CD4-positive, alpha-beta T cell (primary cell): ENCODE data around the gene DUSP19. TPM values are rescaled to one million over a fixed set of nuclear protein-coding genes. Genes with fewer than 3 reads are reported as not detected.
A peak's percentile ranks its signal among the peaks of the same experiment; 100 is the strongest.

Experiments
- ATAC-seq: fragments of 200-7000 bp; cut with Tn5 transposase; one replicate; pipeline ENCODE4 v1.10.0; 2022; ENCODE audit warnings: mild to moderate bottlenecking; ENCODE audit not compliant: poor library complexity
- CTCF ChIA-PET: fragments of 350-600 bp; sonication (Branson Sonifier 250); formaldehyde crosslinking; loops from one replicate; lab custom pipeline; 2021; ENCODE audit warnings: antibody characterized with exemption, inconsistent platforms; lab: Charles Lee
- POLR2A ChIA-PET: fragments of 350-600 bp; sonication (Branson Sonifier 250); formaldehyde crosslinking; loops from one replicate; lab custom pipeline; 2021; ENCODE audit warnings: antibody characterized with exemption, inconsistent platforms; lab: Charles Lee
- DNase-seq, 14 experiments: peaks; one replicate each; pipeline ENCODE4 v3.0.0-alpha.2; 2013 to 2020; ENCODE audit warnings: mixed read lengths in 2 of 14
- H3K27ac ChIP-seq, 2 donors: one replicate each; pipeline versions ENCODE4 v1.5.1 to v1.7.0; 2013; ENCODE audit warnings: low read length in 2 of 2, low read depth in 1 of 2, mild to moderate bottlenecking in 1 of 2
- H3K27me3 ChIP-seq, 2 experiments: 1 replicate in 1 of 2; 2 replicates in 1 of 2; pipeline versions ENCODE4 v1.6.1 to v1.7.0; 2013; ENCODE audit warnings: low read length in 2 of 2, control low read depth in 1 of 2, mild to moderate bottlenecking in 1 of 2, moderate library complexity in 1 of 2; ENCODE audit not compliant: insufficient read depth in 2 of 2, control insufficient read depth in 1 of 2
- H3K36me3 ChIP-seq: one replicate; pipeline ENCODE4 v1.6.1; 2013; ENCODE audit warnings: low read length, control low read depth; ENCODE audit not compliant: insufficient read depth
- H3K4me1 ChIP-seq: one replicate; pipeline ENCODE4 v1.6.1; 2013; ENCODE audit warnings: low read length, control low read depth; ENCODE audit not compliant: insufficient read depth
- H3K4me3 ChIP-seq: one replicate; pipeline ENCODE4 v1.5.1; 2013; ENCODE audit warnings: mild to moderate bottlenecking, low read length, moderate library complexity
- H3K9me3 ChIP-seq, 2 experiments: 1 replicate in 1 of 2; 2 replicates in 1 of 2; pipeline versions ENCODE4 v1.6.1 to v1.7.0; 2013; ENCODE audit warnings: low read length in 2 of 2, mild to moderate bottlenecking in 2 of 2, control low read depth in 1 of 2, moderate library complexity in 1 of 2; ENCODE audit not compliant: control insufficient read depth in 1 of 2, insufficient read depth in 1 of 2
- H3K27ac Mint-ChIP-seq: one replicate; pipeline ENCODE4 v1.8.0; 2020; ENCODE audit warnings: mixed read lengths
- H3K27me3 Mint-ChIP-seq: one replicate; pipeline ENCODE4 v1.8.0; 2021; ENCODE audit warnings: mixed read lengths
- H3K36me3 Mint-ChIP-seq: one replicate; pipeline ENCODE4 v1.8.0; 2021; ENCODE audit warnings: low read depth, mixed read lengths
- H3K4me1 Mint-ChIP-seq: one replicate; pipeline ENCODE4 v1.8.0; 2021; ENCODE audit warnings: low read depth, mixed read lengths
- H3K4me3 Mint-ChIP-seq: one replicate; pipeline ENCODE4 v1.8.0; 2020; ENCODE audit warnings: mild to moderate bottlenecking, mixed read lengths
- H3K9me3 Mint-ChIP-seq: one replicate; pipeline ENCODE4 v1.8.0; 2020; ENCODE audit warnings: mixed read lengths
- intact Hi-C, 2 experiments: fragments of 100-400 bp; cut with DNase I in 1 of 2; cut with micrococcal nuclease in 1 of 2; formaldehyde crosslinking; loops; one replicate each; pipeline versions ENCODE4 v1.15.1 to v1.9.0; 2023 to 2025; cut with DNase I, micrococcal nuclease
- total RNA-seq, 174 experiments: library from RNA in 2 of 174; stranded (reverse) in 2 of 174; gene quantifications; one replicate each; pipeline ENCODE4 v1.2.3 and lab custom pipeline; 2021 to 2026
- TF ChIP-seq, protein P1 (sequence below): fragments of 200-600 bp; IDR thresholded peaks from one replicate; pipeline ENCODE4 v1.8.0; 2022; ENCODE audit warnings: antibody characterized with exemption, mild to moderate bottlenecking

The DUSP19 gene
- total RNA-seq, 2 experiments from 2014 or later = 0.14 to 0.50 TPM

DNA sequence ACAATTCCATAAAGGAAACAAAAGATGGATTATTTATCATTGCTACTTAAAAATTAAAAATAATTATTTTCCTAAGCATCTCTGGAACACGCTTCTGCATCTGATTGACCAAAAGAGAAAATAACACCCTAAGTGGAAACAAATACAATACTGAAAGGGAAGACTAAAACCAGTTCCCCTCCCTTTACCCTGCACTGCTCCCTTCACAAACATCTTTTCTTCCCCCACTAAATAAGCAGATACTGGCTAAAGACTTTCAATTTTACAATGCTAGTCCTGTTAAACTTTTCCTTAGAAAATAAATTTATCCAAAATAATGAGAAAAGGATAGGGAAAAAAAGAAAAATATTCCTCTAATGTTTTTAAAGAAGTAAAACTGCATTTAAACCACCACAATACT, 44.6 kb upstream of the DUSP19 start:
- intact Hi-C loops = no loop called here
- CTCF ChIA-PET = no interaction called here

DNA sequence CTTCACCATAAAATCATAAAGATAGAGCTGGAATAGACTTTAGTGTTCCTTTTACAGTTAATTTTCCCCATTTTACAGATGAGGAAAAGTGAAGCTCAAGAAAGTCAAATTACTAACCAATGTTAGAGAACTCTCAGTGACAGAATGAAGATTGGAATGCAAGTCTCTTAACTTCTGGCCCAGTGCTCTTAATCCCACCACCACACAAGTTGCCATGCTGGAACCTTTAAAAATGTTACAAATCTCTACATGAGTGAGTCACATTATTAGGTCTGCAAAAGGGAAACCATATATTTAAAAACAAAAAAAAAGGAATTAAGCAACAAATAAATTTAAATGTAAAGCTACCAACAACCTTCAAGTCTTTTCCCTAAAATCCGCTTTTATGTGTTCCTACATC, 43.7 kb upstream of the DUSP19 start:
- DNase-seq (no peak), ATAC-seq (no peak)
- Mint-ChIP-seq H3K36me3 (no peaks in the 10 kb centered on the region), H3K9me3 (no peaks in the 10 kb centered on the region), H3K4me3 (no peak overlapping the region), H3K4me1 (peaks cover 38% of the 10 kb centered on the region), H3K27me3 (peaks cover 55% of the 10 kb centered on the region), H3K27ac (no peak overlapping the region)
- intact Hi-C loops = loop anchor here (5.0 kb wide), 2 partner anchors 318 to 1728 kb away; partner anchors contain the start of gene DNAJC10 (in 1 of the 2)
- H3K4me1 ChIP-seq = peaks cover 15% of the 10 kb centered on the region
- peaks cover 0 to 38% of the 10 kb centered on the region in 2 experiments for H3K27me3 ChIP-seq
- no peak overlapping the region for H3K4me3 ChIP-seq
- CTCF ChIA-PET = interaction anchor here (0.7 kb wide), 1 partner anchor 40 kb away, joined by 4 read pairs; no protein-coding TSS in a partner anchor
- POLR2A ChIA-PET = no interaction called here
- no peak overlapping the region for H3K27ac ChIP-seq
- no peaks in the 10 kb centered on the region for H3K36me3 ChIP-seq
- no peaks in the 10 kb centered on the region for H3K9me3 ChIP-seq
- TF ChIP-seq, protein P1, sequence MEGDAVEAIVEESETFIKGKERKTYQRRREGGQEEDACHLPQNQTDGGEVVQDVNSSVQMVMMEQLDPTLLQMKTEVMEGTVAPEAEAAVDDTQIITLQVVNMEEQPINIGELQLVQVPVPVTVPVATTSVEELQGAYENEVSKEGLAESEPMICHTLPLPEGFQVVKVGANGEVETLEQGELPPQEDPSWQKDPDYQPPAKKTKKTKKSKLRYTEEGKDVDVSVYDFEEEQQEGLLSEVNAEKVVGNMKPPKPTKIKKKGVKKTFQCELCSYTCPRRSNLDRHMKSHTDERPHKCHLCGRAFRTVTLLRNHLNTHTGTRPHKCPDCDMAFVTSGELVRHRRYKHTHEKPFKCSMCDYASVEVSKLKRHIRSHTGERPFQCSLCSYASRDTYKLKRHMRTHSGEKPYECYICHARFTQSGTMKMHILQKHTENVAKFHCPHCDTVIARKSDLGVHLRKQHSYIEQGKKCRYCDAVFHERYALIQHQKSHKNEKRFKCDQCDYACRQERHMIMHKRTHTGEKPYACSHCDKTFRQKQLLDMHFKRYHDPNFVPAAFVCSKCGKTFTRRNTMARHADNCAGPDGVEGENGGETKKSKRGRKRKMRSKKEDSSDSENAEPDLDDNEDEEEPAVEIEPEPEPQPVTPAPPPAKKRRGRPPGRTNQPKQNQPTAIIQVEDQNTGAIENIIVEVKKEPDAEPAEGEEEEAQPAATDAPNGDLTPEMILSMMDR = no peak

More for the DNA sequence above, 44.6 kb upstream of the DUSP19 start:
- POLR2A ChIA-PET = no interaction called here
- no peaks in the 10 kb centered on the region for H3K9me3 Mint-ChIP-seq
- H3K4me3 Mint-ChIP-seq = no peak overlapping the region
- H3K4me3 ChIP-seq = no peak overlapping the region
- H3K27me3 ChIP-seq = peaks cover 0 to 34% of the 10 kb centered on the region in 2 experiments
- peaks cover 58% of the 10 kb centered on the region for H3K27me3 Mint-ChIP-seq
- ATAC-seq = no peak
- no peaks in the 10 kb centered on the region for H3K36me3 ChIP-seq
- H3K4me1 Mint-ChIP-seq = peaks cover 29% of the 10 kb centered on the region
- no peak for DNase-seq
- H3K36me3 Mint-ChIP-seq = no peaks in the 10 kb centered on the region
- no peak overlapping the region for H3K27ac Mint-ChIP-seq
- no peak overlapping the region for H3K27ac ChIP-seq
- TF ChIP-seq, protein P1 = no peak
- peaks cover 13% of the 10 kb centered on the region for H3K4me1 ChIP-seq
- no peaks in the 10 kb centered on the region for H3K9me3 ChIP-seq

DNA sequence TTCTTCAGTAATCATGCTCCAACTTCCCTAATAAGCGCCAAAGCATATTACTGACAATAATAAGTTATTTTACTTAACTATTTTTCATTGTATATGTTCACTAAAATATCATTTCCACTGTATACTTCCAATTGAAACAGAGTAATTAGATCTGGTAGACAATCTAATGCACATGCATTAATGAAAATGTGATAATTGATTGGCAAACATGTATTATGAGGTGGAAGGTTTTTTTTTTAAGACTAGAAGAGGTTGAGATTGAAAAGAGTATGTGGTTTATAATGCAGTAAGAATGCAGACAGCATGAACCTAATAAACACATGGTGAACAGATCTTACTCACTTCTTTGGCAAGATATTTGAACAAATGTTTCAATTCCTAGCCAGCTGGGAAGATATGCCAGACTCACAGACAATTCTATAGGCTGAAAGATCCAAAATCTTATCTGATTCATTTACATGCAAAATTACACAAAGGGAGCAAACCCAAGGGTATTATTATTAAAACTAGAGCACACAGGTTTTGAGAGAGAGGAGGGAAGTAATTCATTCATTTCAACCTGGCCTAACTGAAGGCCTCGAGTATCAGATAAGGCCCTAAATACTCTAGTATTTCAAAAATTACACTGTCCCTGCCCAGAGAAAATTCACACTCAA, 43.1 kb upstream of the DUSP19 start:
- no peak overlapping the region for H3K27ac Mint-ChIP-seq

More for the DNA sequence above, 43.1 kb upstream of the DUSP19 start:
- H3K27me3 ChIP-seq = peaks cover 0 to 43% of the 10 kb centered on the region in 2 experiments
- intact Hi-C loops = loop anchor here (5.0 kb wide), 2 partner anchors 318 to 1728 kb away; partner anchors contain the start of gene DNAJC10 (in 1 of the 2)
- no peak overlapping the region for H3K27ac ChIP-seq
- Mint-ChIP-seq H3K9me3 (no peaks in the 10 kb centered on the region), H3K36me3 (no peaks in the 10 kb centered on the region), H3K27me3 (peaks cover 55% of the 10 kb centered on the region), H3K4me1 (peaks cover 39% of the 10 kb centered on the region), H3K4me3 (peak overlapping the region; percentile 88)
- no peaks in the 10 kb centered on the region for H3K9me3 ChIP-seq
- TF ChIP-seq, protein P1 = no peak
- no peak for DNase-seq
- ChIA-PET CTCF (interaction anchor here (0.7 kb wide), 1 partner anchor 41 kb away, joined by 4 read pairs; no protein-coding TSS in a partner anchor), POLR2A (interaction anchor here (1.2 kb wide), 1 partner anchor 89 kb away, joined by 3 read pairs; the partner anchor contains the start of gene NUP35)
- H3K4me1 ChIP-seq = peaks cover 15% of the 10 kb centered on the region
- no peak overlapping the region for H3K4me3 ChIP-seq
- no peak for ATAC-seq
- no peaks in the 10 kb centered on the region for H3K36me3 ChIP-seq
